Mesenchymal stem cell (in vitro differentiated cells and primary cell): Measurements from ENCODE around the gene NDUFA12.

ENCODE experiments used
- DNase-seq: peaks from one replicate; pipeline ENCODE4 v3.0.0-alpha.2; 2013
- H2AFZ ChIP-seq: one replicate; pipeline ENCODE4 v1.6.1; 2013; ENCODE audit warnings: low read depth, mild to moderate bottlenecking, control low read depth, inconsistent platforms, low read length, moderate library complexity
- H2AK5ac ChIP-seq: 2 replicates; pipeline ENCODE4 v1.6.1; 2013; ENCODE audit warnings: low read length, moderate library complexity, mild to moderate bottlenecking, inconsistent platforms; ENCODE audit not compliant: severe bottlenecking
- H2BK120ac ChIP-seq: one replicate; pipeline ENCODE4 v1.6.1; 2013; ENCODE audit warnings: low read depth, mild to moderate bottlenecking, inconsistent platforms, low read length, moderate library complexity
- H2BK12ac ChIP-seq, 2 experiments: one replicate each; pipeline ENCODE4 v1.6.1; 2013; ENCODE audit warnings: inconsistent platforms in 2 of 2, low read length in 2 of 2, mild to moderate bottlenecking in 2 of 2, moderate library complexity in 2 of 2, control low read depth in 1 of 2
- H2BK15ac ChIP-seq: one replicate; pipeline ENCODE4 v1.6.1; 2013; ENCODE audit warnings: mild to moderate bottlenecking, low read depth, inconsistent platforms; ENCODE audit not compliant: poor library complexity, severe bottlenecking
- H2BK5ac ChIP-seq: 2 replicates; pipeline ENCODE4 v1.6.1; 2013; ENCODE audit warnings: low read depth, mild to moderate bottlenecking, low read length, control low read depth, inconsistent platforms; ENCODE audit not compliant: poor library complexity, severe bottlenecking
- H3K14ac ChIP-seq, 2 experiments: one replicate each; pipeline ENCODE4 v1.6.1; 2013; ENCODE audit warnings: inconsistent platforms in 2 of 2, low read length in 2 of 2, control low read depth in 1 of 2, mild to moderate bottlenecking in 1 of 2, moderate library complexity in 1 of 2
- H3K18ac ChIP-seq, 2 experiments: one replicate each; pipeline ENCODE4 v1.6.1; 2013; ENCODE audit warnings: inconsistent platforms in 2 of 2, low read length in 2 of 2, control low read depth in 1 of 2, low read depth in 1 of 2, mild to moderate bottlenecking in 1 of 2
- H3K23ac ChIP-seq, 2 experiments: one replicate each; pipeline ENCODE4 v1.6.1; 2013; ENCODE audit warnings: inconsistent platforms in 2 of 2, low read length in 2 of 2, mild to moderate bottlenecking in 2 of 2, moderate library complexity in 2 of 2, control low read depth in 1 of 2
- H3K27ac ChIP-seq: 2 replicates; pipeline ENCODE4 v1.5.1; 2013; ENCODE audit warnings: mild to moderate bottlenecking, moderate library complexity, low read length, control low read depth, inconsistent platforms; ENCODE audit not compliant: poor library complexity, severe bottlenecking
- H3K27me3 ChIP-seq, 2 experiments: 2 replicates each; pipeline versions ENCODE4 v1.6.1 to v1.7.0; 2013; ENCODE audit warnings: low read length in 2 of 2, mild to moderate bottlenecking in 2 of 2, moderate library complexity in 2 of 2, control low read depth in 1 of 2, inconsistent platforms in 1 of 2; ENCODE audit not compliant: control insufficient read depth in 1 of 2, insufficient read depth in 1 of 2
- H3K36me3 ChIP-seq, 2 experiments: 2 replicates each; pipeline versions ENCODE4 v1.6.1 to v1.7.0; 2013; ENCODE audit warnings: low read length in 2 of 2, control low read depth in 1 of 2, inconsistent platforms in 1 of 2, low read depth in 1 of 2, mild to moderate bottlenecking in 1 of 2; ENCODE audit not compliant: insufficient read depth in 2 of 2, control insufficient read depth in 1 of 2
- H3K4ac ChIP-seq, 2 experiments: one replicate each; pipeline ENCODE4 v1.6.1; 2013; ENCODE audit warnings: inconsistent platforms in 2 of 2, low read length in 2 of 2, mild to moderate bottlenecking in 2 of 2, moderate library complexity in 2 of 2, control low read depth in 1 of 2, low read depth in 1 of 2
- H3K4me1 ChIP-seq: 2 replicates; pipeline ENCODE4 v1.6.1; 2013; ENCODE audit warnings: low read depth, low read length, control low read depth; ENCODE audit not compliant: control insufficient read depth, insufficient read depth
- H3K4me2 ChIP-seq: 2 replicates; pipeline ENCODE4 v1.6.1; 2013; ENCODE audit warnings: low read length, mild to moderate bottlenecking, inconsistent platforms; ENCODE audit not compliant: poor library complexity, severe bottlenecking
- H3K4me3 ChIP-seq, 2 experiments: 2 replicates each; pipeline versions ENCODE4 v1.5.1 to v1.7.0; 2013; ENCODE audit warnings: low read length in 2 of 2, mild to moderate bottlenecking in 2 of 2, control low read depth in 1 of 2, low read depth in 1 of 2; ENCODE audit not compliant: insufficient read depth in 1 of 2
- H3K79me1 ChIP-seq: replicated peaks from 2 replicates; pipeline ENCODE4 v1.6.1; 2013; ENCODE audit warnings: mild to moderate bottlenecking, control low read depth, low read length, inconsistent platforms; ENCODE audit not compliant: poor library complexity, severe bottlenecking
- H3K9ac ChIP-seq: 2 replicates; pipeline ENCODE4 v1.7.0; 2013; ENCODE audit warnings: mild to moderate bottlenecking, low read length, moderate library complexity
- H3K9me3 ChIP-seq: 2 replicates; pipeline ENCODE4 v1.7.0; 2013; ENCODE audit warnings: mild to moderate bottlenecking, low read length; ENCODE audit not compliant: control insufficient read depth
- H4K8ac ChIP-seq: one replicate; pipeline ENCODE4 v1.6.1; 2013; ENCODE audit warnings: inconsistent platforms, mild to moderate bottlenecking, low read length, moderate library complexity
- H4K91ac ChIP-seq: one replicate; pipeline ENCODE4 v1.6.1; 2013; ENCODE audit warnings: mild to moderate bottlenecking, low read length, inconsistent platforms
- WGBS: methylation state at CpG from one replicate; pipeline ENCODE4 v1.1.7; 2013; ENCODE audit warnings: mixed read lengths; 5-methylcytosine and 5-hydroxymethylcytosine counted together

Gene NDUFA12

GRCh38 chr12:94930216-94930654 lies 73.3 kb downstream of the NDUFA12 start:
- no peak overlapping the region for H3K9ac ChIP-seq
- WGBS, result 92% methylated on average over 6 of the region's 6 CpGs

GRCh38 chr12:94929780-94930179 lies 73.7 kb downstream of the NDUFA12 start:
- WGBS, result 79% methylated on average over 1 of the region's 1 CpG
- no peaks in the 10 kb centered on the region for H3K4me1 ChIP-seq
- no peak overlapping the region for H2BK12ac ChIP-seq
- no peak overlapping the region for H3K27ac ChIP-seq
- H4K8ac ChIP-seq, result no peak overlapping the region
- no peaks in the 10 kb centered on the region for H3K36me3 ChIP-seq
- no peak overlapping the region for H3K14ac ChIP-seq
- H3K9ac ChIP-seq, result no peak overlapping the region
- no peak for DNase-seq
- no peaks in the 10 kb centered on the region for H3K79me1 ChIP-seq
- no peak overlapping the region for H3K23ac ChIP-seq
- H3K18ac ChIP-seq, result no peak overlapping the region
- H4K91ac ChIP-seq, result no peak overlapping the region
- no peak overlapping the region for H3K4me2 ChIP-seq
- H3K4ac ChIP-seq, result no peak overlapping the region
- no peak overlapping the region for H2AFZ ChIP-seq
- no peak overlapping the region for H2AK5ac ChIP-seq
- no peaks in the 10 kb centered on the region for H3K9me3 ChIP-seq
- no peak overlapping the region for H2BK15ac ChIP-seq
- H3K4me3 ChIP-seq, result no peak overlapping the region
- peaks cover 0 to 7% of the 10 kb centered on the region in 2 experiments for H3K27me3 ChIP-seq
- no peak overlapping the region for H2BK5ac ChIP-seq
- no peak overlapping the region for H2BK120ac ChIP-seq

More at GRCh38 chr12:94930216-94930654, 73.3 kb downstream of the NDUFA12 start:
- DNase-seq, result no peak
- Histone ChIP-seq H3K9me3 (no peaks in the 10 kb centered on the region), H2AFZ (no peak overlapping the region), H3K23ac (no peak overlapping the region), H3K27me3 (peaks cover 0 to 7% of the 10 kb centered on the region in 2 experiments), H2BK15ac (no peak overlapping the region), H4K91ac (no peak overlapping the region), H3K4me3 (no peak overlapping the region), H3K4me2 (no peak overlapping the region), H2BK12ac (no peak overlapping the region), H3K18ac (no peak overlapping the region), H2AK5ac (no peak overlapping the region), H3K4me1 (no peaks in the 10 kb centered on the region), H3K79me1 (no peaks in the 10 kb centered on the region), H2BK120ac (no peak overlapping the region), H2BK5ac (no peak overlapping the region), H3K4ac (no peak overlapping the region), H3K36me3 (no peaks in the 10 kb centered on the region), H4K8ac (no peak overlapping the region), H3K27ac (no peak overlapping the region), H3K14ac (no peak overlapping the region)

GRCh38 chr12:94925729-94926128 lies 77.8 kb downstream of the NDUFA12 start:
- Histone ChIP-seq H2AK5ac (no peak overlapping the region), H2BK12ac (no peak overlapping the region), H3K4ac (no peak overlapping the region), H3K23ac (no peak overlapping the region), H2AFZ (no peak overlapping the region), H2BK15ac (no peak overlapping the region), H2BK120ac (no peak overlapping the region), H3K79me1 (no peaks in the 10 kb centered on the region), H3K9me3 (no peaks in the 10 kb centered on the region), H3K14ac (no peak overlapping the region), H3K9ac (no peak overlapping the region), H3K18ac (no peak overlapping the region), H3K36me3 (no peaks in the 10 kb centered on the region), H3K4me1 (peaks cover 3% of the 10 kb centered on the region), H2BK5ac (no peak overlapping the region), H3K4me2 (no peak overlapping the region), H4K8ac (no peak overlapping the region), H3K27ac (no peak overlapping the region), H3K27me3 (peaks cover 0 to 7% of the 10 kb centered on the region in 2 experiments), H4K91ac (no peak overlapping the region), H3K4me3 (no peak overlapping the region)
- no peak for DNase-seq
- 94% methylated on average over 5 of the region's 5 CpGs for whole genome bisulfite sequencing

GRCh38 chr12:94925206-94925605 lies 78.3 kb downstream of the NDUFA12 start:
- Histone ChIP-seq H2AFZ (no peak overlapping the region), H3K9ac (no peak overlapping the region), H3K36me3 (no peaks in the 10 kb centered on the region), H2BK120ac (no peak overlapping the region), H2AK5ac (no peak overlapping the region), H2BK12ac (no peak overlapping the region), H3K4me3 (no peak overlapping the region), H3K14ac (no peak overlapping the region), H3K27me3 (peaks cover 0 to 2% of the 10 kb centered on the region in 2 experiments), H3K79me1 (no peaks in the 10 kb centered on the region), H2BK15ac (no peak overlapping the region), H4K91ac (no peak overlapping the region), H4K8ac (no peak overlapping the region), H3K18ac (no peak overlapping the region), H3K23ac (no peak overlapping the region), H2BK5ac (no peak overlapping the region), H3K4me1 (peaks cover 3% of the 10 kb centered on the region), H3K4ac (no peak overlapping the region), H3K9me3 (no peaks in the 10 kb centered on the region), H3K27ac (no peak overlapping the region), H3K4me2 (no peak overlapping the region)
- no peak for DNase-seq
- WGBS, result 76% methylated on average over 4 of the region's 4 CpGs
